ENCODE measurements around the gene GNB1.

DNA sequence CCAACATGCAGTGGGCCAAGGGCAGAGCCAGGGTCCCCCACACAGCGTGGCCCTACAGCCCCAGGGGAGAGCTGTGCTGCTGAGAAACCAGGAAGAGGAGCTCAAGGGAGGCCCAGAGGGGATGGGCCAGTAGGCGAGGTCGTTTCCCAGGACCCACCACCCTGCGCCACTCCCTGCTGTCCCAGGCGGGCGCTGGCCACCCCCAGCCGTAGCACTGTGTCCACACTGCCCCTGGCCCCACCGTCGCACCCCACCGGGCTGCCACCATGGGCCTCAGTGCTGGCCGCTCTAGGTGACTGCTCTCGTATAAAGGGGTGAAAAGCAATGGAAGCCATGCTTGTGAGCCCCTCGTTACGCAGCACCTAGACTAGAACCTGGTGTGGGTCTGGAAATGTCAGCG is 135.0 kb downstream of the GNB1 start:
- TF ChIP-seq, protein P1, sequence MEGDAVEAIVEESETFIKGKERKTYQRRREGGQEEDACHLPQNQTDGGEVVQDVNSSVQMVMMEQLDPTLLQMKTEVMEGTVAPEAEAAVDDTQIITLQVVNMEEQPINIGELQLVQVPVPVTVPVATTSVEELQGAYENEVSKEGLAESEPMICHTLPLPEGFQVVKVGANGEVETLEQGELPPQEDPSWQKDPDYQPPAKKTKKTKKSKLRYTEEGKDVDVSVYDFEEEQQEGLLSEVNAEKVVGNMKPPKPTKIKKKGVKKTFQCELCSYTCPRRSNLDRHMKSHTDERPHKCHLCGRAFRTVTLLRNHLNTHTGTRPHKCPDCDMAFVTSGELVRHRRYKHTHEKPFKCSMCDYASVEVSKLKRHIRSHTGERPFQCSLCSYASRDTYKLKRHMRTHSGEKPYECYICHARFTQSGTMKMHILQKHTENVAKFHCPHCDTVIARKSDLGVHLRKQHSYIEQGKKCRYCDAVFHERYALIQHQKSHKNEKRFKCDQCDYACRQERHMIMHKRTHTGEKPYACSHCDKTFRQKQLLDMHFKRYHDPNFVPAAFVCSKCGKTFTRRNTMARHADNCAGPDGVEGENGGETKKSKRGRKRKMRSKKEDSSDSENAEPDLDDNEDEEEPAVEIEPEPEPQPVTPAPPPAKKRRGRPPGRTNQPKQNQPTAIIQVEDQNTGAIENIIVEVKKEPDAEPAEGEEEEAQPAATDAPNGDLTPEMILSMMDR (IDR thresholded peaks at IDR 0.05; ENCODE audit: poor library complexity), result no peak
- no peak for TF ChIP-seq EZH2 (IDR thresholded peaks at IDR 0.05; ENCODE audit: borderline replicate concordance)
